ENCODE results near the gene TFCP2L1.
"Not testable (repeated sequence)": the region's sequence is repeated elsewhere in the genome, so short reads cannot be mapped to it uniquely, and the experiment has no call there.

TFCP2L1 gene

DNA sequence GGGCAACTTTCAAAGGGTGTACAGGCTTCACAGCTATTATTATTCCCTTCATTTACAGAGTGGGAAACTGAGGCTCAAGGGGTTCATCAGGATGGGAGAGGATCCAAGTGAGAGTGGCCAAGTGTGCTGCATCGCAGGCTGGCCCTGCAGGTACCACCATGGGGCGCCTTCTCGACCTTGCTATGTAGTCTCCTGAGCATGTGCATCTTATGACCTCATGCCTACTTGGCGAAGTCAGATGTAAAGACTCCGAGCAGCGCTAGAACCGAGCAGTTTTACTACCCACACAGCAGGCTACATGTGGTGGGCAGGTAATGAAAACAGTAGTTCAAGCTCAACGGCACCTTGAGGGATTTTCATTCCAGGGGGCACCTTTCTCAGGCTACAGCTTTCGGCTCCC, 42.0 kb downstream of the TFCP2L1 start:
- no peak for DNase-seq (ENCODE audit: low read depth in 2 of 2)

GRCh38 chr2:121242175-121242875, 42.7 kb downstream of the TFCP2L1 start:
- DNase-seq (ENCODE audit: low read depth in 2 of 2) = no peak

DNA sequence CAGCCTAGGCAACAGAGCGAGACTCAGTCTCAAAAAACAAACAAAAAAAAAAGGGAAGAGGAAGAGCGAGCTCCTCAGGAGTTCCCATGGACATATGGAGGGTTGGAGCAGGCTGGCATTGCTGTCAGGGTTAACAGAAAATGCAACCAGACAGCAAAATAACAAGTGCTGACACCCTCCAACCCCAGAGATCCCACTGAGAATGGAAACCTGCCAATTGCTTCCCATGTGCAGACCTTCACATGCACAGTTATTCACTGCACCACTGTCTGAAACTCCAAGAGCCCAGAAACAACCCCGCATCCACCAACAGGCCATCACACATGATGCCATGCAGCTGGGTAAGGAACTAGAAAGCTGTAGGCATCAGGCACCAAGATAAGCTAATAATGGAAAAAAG, 43.5 kb downstream of the TFCP2L1 start:
- DNase-seq (ENCODE audit: low read depth in 2 of 2) = no peak

DNA sequence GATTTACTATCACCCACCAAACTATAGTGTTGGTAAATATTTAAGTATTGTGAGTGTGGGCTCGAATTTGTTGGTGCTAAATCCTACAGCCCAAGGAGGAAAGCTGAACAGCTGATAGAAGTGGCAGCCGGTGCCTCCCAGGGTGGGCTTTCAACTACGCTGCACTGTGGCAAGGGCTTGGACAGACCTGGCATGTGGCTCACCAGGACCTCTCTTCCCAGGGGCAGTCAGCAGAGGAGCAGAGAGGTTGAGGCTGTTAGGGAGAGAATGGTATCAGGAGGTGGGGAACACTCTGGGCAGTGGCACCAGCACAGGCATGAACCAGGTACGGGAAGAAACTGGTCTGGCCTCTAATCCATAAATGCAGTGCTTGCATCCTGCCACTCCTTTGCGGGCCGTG, 44.6 kb downstream of the TFCP2L1 start:
- no peak for DNase-seq (ENCODE audit: low read depth in 2 of 2)

GRCh38 chr2:121239969-121240368, 45.0 kb downstream of the TFCP2L1 start:
- DNase-seq (ENCODE audit: low read depth in 2 of 2) = no peak

GRCh38 chr2:121239471-121239870, 45.5 kb downstream of the TFCP2L1 start:
- no peak for DNase-seq (ENCODE audit: low read depth in 2 of 2)

- no peak for DNase-seq (ENCODE audit: low read depth in 2 of 2)
Measured at GRCh38 chr2:121238828-121239227, 46.2 kb downstream of the TFCP2L1 start.

GRCh38 chr2:121237980-121238665, 46.9 kb downstream of the TFCP2L1 start:
- DNase-seq (ENCODE audit: low read depth in 2 of 2) = no peak

- DNase-seq (ENCODE audit: low read depth in 2 of 2) = no peak
Measured at GRCh38 chr2:121237336-121237979, 47.5 kb downstream of the TFCP2L1 start.

DNA sequence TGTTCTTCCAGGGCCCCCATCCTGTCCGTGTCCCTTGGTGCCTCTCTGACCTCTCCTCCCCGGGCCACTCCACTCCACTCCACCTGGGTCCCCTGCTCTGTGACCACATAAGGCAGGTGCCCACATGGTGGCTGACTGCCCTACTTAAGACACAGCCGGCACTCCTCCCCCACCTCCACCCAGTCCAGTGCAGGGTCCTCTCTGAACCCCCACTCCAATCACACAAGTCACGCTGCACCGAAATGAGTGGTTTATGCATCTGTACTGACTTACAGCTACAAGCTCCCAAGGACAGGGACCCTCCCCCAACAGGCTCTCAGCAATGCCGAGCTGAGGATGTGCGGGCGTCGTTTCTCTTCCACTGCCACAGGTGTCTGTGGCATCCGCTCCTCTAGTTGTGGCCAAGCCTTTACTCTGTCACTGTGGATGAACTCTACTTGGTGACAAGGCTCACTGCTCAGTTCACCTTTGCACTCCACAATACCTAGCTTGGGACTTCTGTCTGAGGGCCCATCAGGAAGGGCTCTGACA, 48.3 kb downstream of the TFCP2L1 start:
- DNase-seq (ENCODE audit: low read depth in 2 of 2) = no peak

GRCh38 chr2:121236101-121236640, 48.8 kb downstream of the TFCP2L1 start:
- DNase-seq (ENCODE audit: low read depth in 2 of 2) = no peak

GRCh38 chr2:121235542-121235941, 49.5 kb downstream of the TFCP2L1 start:
- DNase-seq (ENCODE audit: low read depth in 2 of 2) = no peak

- no peak for DNase-seq (ENCODE audit: low read depth in 2 of 2)
Measured at GRCh38 chr2:121234791-121235190, 50.2 kb downstream of the TFCP2L1 start.

DNA sequence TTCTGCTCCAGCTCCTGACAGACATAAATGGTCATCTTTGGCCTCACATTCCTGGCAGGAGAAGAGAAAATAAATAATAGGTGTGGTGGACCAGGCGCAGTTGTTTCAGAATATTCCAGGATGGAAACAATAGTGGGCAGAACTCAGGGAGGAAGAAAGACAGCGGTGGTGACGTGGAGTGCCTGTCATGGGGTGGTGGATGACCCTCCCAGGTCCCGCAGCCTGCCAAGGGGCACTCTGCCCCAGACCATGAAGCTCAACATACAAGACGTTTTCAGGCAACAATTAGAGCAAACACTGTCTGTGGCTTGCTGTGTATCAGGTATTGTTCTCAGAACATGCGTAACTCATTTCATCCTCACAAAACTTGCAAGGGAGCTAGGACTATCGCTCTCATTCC, 50.9 kb downstream of the TFCP2L1 start:
- DNase-seq (ENCODE audit: low read depth in 2 of 2) = no peak

DNA sequence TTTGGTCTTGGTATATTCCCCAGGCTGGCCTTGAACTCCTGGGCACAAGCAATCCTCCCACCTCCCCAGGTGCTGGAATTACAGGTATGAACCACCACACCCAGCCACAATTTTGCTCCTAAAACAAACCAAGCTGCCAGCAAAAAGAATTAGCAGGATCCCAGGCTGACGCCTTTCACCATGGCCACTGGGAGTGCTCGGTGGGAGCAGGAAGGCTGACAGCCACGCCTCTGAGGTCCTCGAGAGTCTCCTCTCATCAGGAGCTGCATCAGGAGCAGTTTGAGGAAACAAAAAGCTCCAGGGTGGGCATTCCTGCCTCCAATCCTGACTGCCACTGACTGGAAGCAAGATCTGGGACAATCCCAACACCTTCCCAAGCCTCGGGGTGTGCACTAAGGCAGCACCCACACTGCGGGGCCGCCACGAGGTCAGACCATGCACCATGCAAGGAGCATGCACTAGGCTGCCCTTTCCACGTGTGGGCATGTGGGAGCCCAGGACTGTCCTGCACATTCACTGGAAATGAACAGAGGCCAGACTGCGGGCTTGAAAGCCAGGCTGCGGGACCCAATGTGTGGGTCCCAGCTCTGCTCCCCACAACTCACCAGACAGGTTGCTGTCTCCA, 51.4 kb downstream of the TFCP2L1 start:
- no peak for DNase-seq (ENCODE audit: low read depth in 2 of 2)

DNA sequence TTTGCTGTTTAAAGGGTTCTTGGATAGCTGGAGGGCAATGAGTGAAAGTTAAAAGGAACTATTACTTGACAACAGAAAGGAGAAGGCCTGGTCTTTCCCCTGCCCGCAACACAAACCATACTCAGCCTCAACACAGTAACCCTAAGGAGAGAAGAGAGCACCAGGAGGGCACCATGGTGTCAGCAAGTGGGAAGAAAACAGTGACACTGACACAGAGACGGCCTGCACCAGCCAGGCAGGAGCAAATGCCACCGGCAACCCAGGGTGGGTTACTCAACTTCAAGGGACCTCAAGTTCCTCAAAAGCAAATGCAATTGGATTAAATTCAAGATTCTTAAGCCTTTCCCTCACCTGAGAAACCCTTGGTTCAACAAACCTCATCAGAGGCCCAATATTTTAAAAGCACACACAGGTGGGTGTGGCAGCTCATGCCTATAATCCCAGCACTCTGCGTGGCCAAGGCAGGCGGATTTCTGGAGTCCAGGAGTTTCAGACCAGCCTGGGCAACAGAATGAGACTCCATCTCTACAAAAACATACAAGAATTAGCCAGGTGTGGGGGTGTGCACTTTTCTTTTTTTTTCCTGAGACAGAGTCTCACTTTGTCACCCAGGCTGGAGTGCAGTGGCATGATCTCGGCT, 52.3 kb downstream of the TFCP2L1 start:
- DNase-seq (ENCODE audit: low read depth in 2 of 2) = no peak

DNA sequence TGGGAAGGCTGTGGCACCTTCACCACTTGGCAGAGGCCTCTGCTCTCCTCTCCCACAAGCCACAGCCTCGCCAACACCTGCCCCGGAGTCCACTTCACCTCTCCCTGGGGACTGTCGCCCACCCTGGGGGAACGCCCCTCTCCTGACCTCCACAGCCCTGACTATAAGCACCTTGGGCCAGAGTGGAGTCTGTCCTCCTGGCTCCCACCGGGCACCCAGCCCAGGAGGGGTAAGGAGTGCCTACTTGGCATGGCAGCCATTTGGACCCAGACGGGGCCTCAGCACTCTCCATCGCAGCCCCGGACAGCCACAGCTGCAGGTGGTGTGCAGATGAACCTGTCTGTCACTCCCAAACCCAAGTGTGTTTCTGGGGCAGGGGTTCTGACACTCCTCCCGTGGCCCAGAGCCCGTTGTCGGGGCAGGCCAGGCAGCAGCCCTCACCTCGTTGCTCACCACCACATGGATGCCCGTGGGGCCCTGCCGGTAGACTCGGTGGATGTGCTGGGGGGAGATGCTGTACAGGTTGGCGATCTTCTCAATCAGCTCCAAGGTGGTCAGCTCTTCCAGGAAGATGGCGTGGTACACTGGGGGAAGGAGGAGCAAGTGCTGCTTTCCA, 53.5 kb downstream of the TFCP2L1 start:
- DNase-seq (ENCODE audit: low read depth in 2 of 2) = no peak

DNA sequence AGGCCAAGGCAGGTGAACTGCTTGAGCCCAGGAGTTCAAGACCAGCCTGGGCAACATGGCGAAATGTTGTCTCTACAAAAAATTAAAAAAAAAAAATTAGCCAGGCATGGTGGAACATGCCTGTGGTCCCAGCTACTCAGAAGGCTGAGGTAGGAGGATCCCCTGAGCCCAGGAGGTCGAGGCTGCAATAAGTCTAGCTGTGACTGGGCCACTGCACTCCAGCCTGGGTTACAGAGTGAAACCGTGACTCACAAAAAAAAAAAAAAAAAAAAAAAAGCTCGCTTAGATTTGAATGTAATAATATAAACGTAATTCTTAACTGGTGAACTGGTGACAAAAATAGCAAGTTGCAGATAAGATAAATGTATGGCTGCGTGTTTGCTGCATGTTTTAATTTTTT, 56.5 kb downstream of the TFCP2L1 start:
- no peak for DNase-seq (ENCODE audit: low read depth in 2 of 2)

GRCh38 chr2:121227381-121228144, 57.4 kb downstream of the TFCP2L1 start:
- DNase-seq (ENCODE audit: low read depth in 2 of 2) = not testable (repeated sequence)

DNA sequence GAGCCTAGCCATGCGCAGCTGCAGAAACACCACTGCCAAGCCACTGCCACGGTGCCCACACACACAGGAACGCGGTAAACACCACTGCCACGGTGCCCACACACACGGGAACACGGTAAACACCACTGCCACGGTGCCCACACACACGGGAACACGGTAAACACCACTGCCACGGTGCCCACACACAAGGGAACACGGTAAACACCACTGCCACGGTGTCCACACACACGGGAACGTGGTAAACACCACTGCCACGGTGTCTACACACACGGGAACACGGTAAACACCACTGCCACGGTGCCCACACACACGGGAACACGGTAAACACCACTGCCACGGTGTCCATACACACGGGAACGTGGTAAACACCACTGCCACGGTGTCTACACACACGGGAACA, 59.3 kb downstream of the TFCP2L1 start:
- not testable (repeated sequence) for DNase-seq (ENCODE audit: low read depth in 2 of 2)

Data from fibroblast of skin of left quadriceps (primary cell).